ENCODE data around the gene EHF. TPM values are rescaled to one million over a fixed set of nuclear protein-coding genes. Genes with fewer than 3 reads are reported as not detected.

The EHF gene
- total RNA-seq, 2 donors from 2014 or later: 21.4 to 40.5 TPM

DNA sequence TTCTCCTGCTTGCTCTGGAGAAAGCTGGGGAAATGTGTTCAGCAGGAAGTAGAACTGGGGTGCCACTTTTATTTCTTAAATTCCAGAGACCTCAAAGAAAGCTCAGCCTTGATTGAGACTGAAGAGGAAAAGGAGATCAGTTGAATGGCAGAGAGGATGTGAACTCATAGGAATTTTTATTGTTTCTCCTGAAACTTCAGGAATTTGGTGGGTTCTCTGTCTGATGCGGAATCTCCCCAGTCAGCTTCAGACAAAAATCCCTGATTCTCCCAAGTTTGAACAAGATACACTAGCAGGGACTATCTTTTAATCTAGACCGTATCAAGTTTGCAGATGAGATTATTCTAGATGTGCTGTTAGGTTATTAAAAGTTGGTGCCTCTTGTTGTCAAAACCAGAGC lies 23.0 kb downstream of the EHF start:
- ATAC-seq (no peak), DNase-seq (no peak)
- no peaks in the 10 kb centered on the region for H3K27me3 ChIP-seq
- TF ChIP-seq, protein P1, sequence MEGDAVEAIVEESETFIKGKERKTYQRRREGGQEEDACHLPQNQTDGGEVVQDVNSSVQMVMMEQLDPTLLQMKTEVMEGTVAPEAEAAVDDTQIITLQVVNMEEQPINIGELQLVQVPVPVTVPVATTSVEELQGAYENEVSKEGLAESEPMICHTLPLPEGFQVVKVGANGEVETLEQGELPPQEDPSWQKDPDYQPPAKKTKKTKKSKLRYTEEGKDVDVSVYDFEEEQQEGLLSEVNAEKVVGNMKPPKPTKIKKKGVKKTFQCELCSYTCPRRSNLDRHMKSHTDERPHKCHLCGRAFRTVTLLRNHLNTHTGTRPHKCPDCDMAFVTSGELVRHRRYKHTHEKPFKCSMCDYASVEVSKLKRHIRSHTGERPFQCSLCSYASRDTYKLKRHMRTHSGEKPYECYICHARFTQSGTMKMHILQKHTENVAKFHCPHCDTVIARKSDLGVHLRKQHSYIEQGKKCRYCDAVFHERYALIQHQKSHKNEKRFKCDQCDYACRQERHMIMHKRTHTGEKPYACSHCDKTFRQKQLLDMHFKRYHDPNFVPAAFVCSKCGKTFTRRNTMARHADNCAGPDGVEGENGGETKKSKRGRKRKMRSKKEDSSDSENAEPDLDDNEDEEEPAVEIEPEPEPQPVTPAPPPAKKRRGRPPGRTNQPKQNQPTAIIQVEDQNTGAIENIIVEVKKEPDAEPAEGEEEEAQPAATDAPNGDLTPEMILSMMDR (IDR thresholded peaks at IDR 0.05): no peak
- no peak for TF ChIP-seq POLR2A (IDR thresholded peaks at IDR 0.05)
- H3K4me1 ChIP-seq: peaks cover 61% of the 10 kb centered on the region
- peaks cover 0 to 3% of the 10 kb centered on the region in 2 donors for H3K36me3 ChIP-seq (replicated peaks in 1 of 2; ENCODE audit: insufficient read depth in 1 of 2, low read depth in 2 of 2)
- H3K4me3 ChIP-seq: no peak overlapping the region
- peak overlapping the region in 3 of 4 donors; percentile 89 to 94 (median 92) for H3K27ac ChIP-seq
- H3K9me3 ChIP-seq: no peaks in the 10 kb centered on the region
- 68 to 85% methylated on average over 2 of the region's 2 CpGs for WGBS, 2 donors
- intact Hi-C loops (cut with DNase I): loop anchor here (10.0 kb wide), 1 partner anchor 59 kb away; no protein-coding TSS in a partner anchor

- 71 to 73% methylated on average over 9 of the region's 9 CpGs for WGBS, 2 donors
- peak overlapping the region in 1 of 4 donors; percentile 89 for H3K27ac ChIP-seq
- H3K4me1 ChIP-seq: peaks cover 57% of the 10 kb centered on the region
- DNase-seq: no peak
- peaks cover 0 to 3% of the 10 kb centered on the region in 2 donors for H3K36me3 ChIP-seq (replicated peaks in 1 of 2; ENCODE audit: insufficient read depth in 1 of 2, low read depth in 2 of 2)
- no peak overlapping the region for H3K4me3 ChIP-seq
- no peaks in the 10 kb centered on the region for H3K9me3 ChIP-seq
- no peaks in the 10 kb centered on the region for H3K27me3 ChIP-seq
- ATAC-seq: no peak
- TF ChIP-seq, protein P1 (IDR thresholded peaks at IDR 0.05): no peak
- TF ChIP-seq POLR2A (IDR thresholded peaks at IDR 0.05): no peak
- intact Hi-C loops (cut with DNase I): loop anchor here (10.0 kb wide), 1 partner anchor 60 kb away; no protein-coding TSS in a partner anchor
Measured at GRCh38 chr11:34644669-34645406, 23.9 kb downstream of the EHF start.

- Histone ChIP-seq H3K36me3 (replicated peaks in 1 of 2; ENCODE audit: insufficient read depth in 1 of 2, low read depth in 2 of 2) (peaks cover 0 to 3% of the 10 kb centered on the region in 2 donors), H3K9me3 (no peaks in the 10 kb centered on the region), H3K4me3 (no peak overlapping the region), H3K4me1 (peaks cover 47% of the 10 kb centered on the region), H3K27me3 (no peaks in the 10 kb centered on the region), H3K27ac (no peak overlapping the region)
- ATAC-seq (no peak), DNase-seq (no peak)
- intact Hi-C loops (cut with DNase I): loop anchor here (10.0 kb wide), 1 partner anchor 62 kb away; no protein-coding TSS in a partner anchor
- no peak for TF ChIP-seq POLR2A (IDR thresholded peaks at IDR 0.05)
- TF ChIP-seq, protein P1 (IDR thresholded peaks at IDR 0.05): no peak
- 85 to 99% methylated on average over 8 of the region's 8 CpGs for WGBS, 2 donors
Measured at GRCh38 chr11:34646431-34646830, 25.5 kb downstream of the EHF start.

GRCh38 chr11:34647131-34647530 lies 26.2 kb downstream of the EHF start:
- H3K9me3 ChIP-seq: no peaks in the 10 kb centered on the region
- DNase-seq: no peak
- peaks cover 0 to 3% of the 10 kb centered on the region in 2 donors for H3K36me3 ChIP-seq (replicated peaks in 1 of 2; ENCODE audit: insufficient read depth in 1 of 2, low read depth in 2 of 2)
- no peak for ATAC-seq
- H3K27me3 ChIP-seq: no peaks in the 10 kb centered on the region
- H3K4me3 ChIP-seq: no peak overlapping the region
- TF ChIP-seq, protein P1 (IDR thresholded peaks at IDR 0.05): no peak
- TF ChIP-seq POLR2A (IDR thresholded peaks at IDR 0.05): no peak
- intact Hi-C loops (cut with DNase I): loop anchor here (10.0 kb wide), 1 partner anchor 62 kb away; no protein-coding TSS in a partner anchor
- 72 to 78% methylated on average over 2 of the region's 2 CpGs for WGBS, 2 donors
- H3K4me1 ChIP-seq: peaks cover 46% of the 10 kb centered on the region
- H3K27ac ChIP-seq: no peak overlapping the region

All from body of pancreas (tissue), 4 donors.